BE2C (cell line): ENCODE results near the gene DISP2.

Experiments
- DNase-seq: peaks from one replicate; pipeline ENCODE4 v3.0.0-alpha.2; 2020
- H3K27me3 ChIP-seq: fragments of 250-450 bp; sonication (Bioruptor Pico); 2 replicates; pipeline ENCODE4 v1.5.1; 2020; ENCODE audit warnings: mild to moderate bottlenecking
- H3K36me3 ChIP-seq: fragments of 250-450 bp; sonication (Bioruptor Pico); 2 replicates; pipeline ENCODE4 v1.5.1; 2020; ENCODE audit warnings: mild to moderate bottlenecking
- H3K4me1 ChIP-seq: fragments of 250-450 bp; sonication (Bioruptor Pico); 2 replicates; pipeline ENCODE4 v1.5.1; 2020
- H3K4me3 ChIP-seq: 2 replicates; pipeline ENCODE4 v1.5.1; 2011; ENCODE audit warnings: low read depth, low read length
- H3K9me3 ChIP-seq: fragments of 250-450 bp; sonication (Bioruptor Pico); 2 replicates; pipeline ENCODE4 v1.5.1; 2020
- TF ChIP-seq, protein P1 (sequence below): IDR thresholded peaks from 2 replicates; pipeline ENCODE4 v1.5.1; 2012; ENCODE audit warnings: mild to moderate bottlenecking, low read depth, low read length

DISP2 gene

DNA sequence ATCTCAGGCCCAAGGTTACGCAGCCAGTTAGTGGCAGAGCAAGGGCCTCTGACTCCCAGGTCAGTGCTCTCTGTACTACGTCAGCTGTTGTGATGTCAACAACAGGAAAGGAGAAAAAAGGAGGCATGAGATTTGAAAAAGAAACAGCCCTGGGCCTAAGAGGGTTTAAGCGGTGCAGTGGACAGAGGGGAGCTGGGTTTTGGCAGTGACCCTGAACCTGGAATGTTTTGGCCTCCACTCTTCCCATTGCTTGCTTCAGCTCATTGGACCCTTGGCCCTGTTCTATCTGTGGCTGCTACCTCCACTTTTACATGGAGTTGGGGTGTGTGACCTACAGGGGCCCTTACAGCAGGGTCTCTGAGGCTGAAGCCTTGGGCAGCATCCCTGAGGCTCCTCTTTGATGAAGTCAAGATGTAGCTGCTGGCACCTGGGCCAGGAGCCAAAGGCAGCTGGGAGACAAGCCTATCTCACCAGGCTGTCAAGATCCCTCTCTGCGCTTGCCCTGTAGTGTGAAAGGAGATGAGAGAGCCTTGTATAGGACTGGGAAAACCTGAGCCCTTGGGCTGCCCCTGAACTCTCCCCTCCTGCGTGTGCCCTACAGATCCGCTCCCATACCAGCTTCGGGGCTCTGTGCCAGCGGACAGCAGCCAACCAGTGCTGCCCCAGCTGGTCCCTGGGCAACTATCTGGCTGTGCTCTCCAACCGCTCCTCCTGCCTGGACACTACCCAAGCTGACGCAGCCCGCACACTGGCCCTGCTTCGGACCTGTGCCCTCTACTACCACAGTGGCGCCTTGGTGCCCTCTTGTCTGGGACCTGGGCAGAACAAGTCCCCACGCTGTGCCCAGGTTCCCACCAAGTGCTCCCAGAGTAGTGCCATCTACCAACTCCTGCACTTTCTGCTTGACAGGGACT lies 8.7 kb downstream of the DISP2 start:
- no peaks in the 10 kb centered on the region for H3K27me3 ChIP-seq
- H3K36me3 ChIP-seq, result no peaks in the 10 kb centered on the region
- H3K9me3 ChIP-seq, result no peaks in the 10 kb centered on the region; the same call in 1 of the 2 replicates
- TF ChIP-seq, protein P1, sequence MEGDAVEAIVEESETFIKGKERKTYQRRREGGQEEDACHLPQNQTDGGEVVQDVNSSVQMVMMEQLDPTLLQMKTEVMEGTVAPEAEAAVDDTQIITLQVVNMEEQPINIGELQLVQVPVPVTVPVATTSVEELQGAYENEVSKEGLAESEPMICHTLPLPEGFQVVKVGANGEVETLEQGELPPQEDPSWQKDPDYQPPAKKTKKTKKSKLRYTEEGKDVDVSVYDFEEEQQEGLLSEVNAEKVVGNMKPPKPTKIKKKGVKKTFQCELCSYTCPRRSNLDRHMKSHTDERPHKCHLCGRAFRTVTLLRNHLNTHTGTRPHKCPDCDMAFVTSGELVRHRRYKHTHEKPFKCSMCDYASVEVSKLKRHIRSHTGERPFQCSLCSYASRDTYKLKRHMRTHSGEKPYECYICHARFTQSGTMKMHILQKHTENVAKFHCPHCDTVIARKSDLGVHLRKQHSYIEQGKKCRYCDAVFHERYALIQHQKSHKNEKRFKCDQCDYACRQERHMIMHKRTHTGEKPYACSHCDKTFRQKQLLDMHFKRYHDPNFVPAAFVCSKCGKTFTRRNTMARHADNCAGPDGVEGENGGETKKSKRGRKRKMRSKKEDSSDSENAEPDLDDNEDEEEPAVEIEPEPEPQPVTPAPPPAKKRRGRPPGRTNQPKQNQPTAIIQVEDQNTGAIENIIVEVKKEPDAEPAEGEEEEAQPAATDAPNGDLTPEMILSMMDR, result no peak
- H3K4me1 ChIP-seq, result peaks cover 11% of the 10 kb centered on the region
- no peak overlapping the region for H3K4me3 ChIP-seq
- peak; percentile 40 for DNase-seq

DNA sequence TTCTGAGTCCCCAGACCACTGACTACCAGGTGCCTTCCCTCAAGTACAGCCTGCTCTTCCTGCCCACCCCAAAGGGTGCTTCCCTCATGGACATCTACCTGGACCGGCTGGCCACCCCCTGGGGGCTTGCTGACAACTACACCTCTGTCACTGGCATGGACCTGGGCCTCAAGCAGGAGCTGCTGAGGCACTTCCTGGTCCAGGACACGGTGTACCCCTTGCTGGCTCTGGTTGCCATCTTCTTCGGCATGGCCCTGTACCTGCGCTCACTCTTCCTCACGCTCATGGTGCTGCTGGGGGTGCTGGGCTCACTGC lies 9.3 kb downstream of the DISP2 start:
- H3K4me1 ChIP-seq, result peaks cover 11% of the 10 kb centered on the region
- H3K36me3 ChIP-seq, result no peaks in the 10 kb centered on the region
- no peak for DNase-seq
- TF ChIP-seq, protein P1, result no peak
- H3K9me3 ChIP-seq, result no peaks in the 10 kb centered on the region; the same call in 1 of the 2 replicates
- no peak overlapping the region for H3K4me3 ChIP-seq
- no peaks in the 10 kb centered on the region for H3K27me3 ChIP-seq

DNA sequence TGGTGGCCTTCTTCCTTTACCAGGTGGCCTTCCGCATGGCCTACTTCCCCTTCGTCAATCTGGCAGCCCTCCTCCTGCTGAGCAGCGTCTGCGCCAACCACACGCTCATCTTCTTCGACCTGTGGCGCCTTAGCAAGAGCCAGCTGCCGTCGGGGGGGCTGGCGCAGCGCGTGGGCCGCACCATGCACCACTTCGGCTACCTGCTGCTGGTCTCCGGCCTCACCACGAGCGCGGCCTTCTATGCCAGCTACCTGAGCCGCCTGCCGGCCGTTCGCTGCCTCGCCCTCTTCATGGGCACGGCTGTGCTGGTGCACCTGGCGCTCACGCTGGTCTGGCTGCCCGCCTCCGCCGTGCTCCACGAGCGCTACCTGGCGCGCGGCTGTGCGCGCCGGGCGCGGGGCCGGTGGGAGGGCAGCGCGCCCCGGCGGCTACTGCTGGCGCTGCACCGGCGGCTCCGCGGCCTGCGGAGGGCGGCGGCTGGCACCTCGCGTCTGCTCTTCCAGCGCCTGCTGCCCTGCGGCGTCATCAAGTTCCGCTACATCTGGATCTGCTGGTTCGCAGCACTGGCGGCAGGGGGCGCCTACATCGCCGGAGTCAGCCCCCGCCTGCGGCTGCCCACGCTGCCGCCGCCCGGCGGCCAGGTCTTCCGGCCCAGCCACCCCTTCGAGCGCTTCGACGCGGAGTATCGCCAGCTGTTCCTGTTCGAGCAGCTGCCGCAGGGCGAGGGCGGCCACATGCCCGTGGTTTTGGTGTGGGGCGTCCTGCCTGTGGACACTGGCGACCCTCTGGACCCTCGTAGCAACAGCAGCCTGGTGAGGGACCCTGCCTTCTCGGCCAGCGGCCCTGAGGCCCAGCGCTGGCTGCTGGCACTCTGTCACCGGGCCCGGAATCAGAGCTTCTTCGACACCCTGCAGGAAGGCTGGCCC lies 9.9 kb downstream of the DISP2 start:
- H3K4me3 ChIP-seq, result peak overlapping the region; percentile 35
- H3K4me1 ChIP-seq, result peaks cover 11% of the 10 kb centered on the region
- no peaks in the 10 kb centered on the region for H3K27me3 ChIP-seq
- TF ChIP-seq, protein P1, result peak; percentile 77
- peak; percentile 92 for DNase-seq
- H3K36me3 ChIP-seq, result no peaks in the 10 kb centered on the region
- no peaks in the 10 kb centered on the region; the same call in 1 of the 2 replicates for H3K9me3 ChIP-seq

DNA sequence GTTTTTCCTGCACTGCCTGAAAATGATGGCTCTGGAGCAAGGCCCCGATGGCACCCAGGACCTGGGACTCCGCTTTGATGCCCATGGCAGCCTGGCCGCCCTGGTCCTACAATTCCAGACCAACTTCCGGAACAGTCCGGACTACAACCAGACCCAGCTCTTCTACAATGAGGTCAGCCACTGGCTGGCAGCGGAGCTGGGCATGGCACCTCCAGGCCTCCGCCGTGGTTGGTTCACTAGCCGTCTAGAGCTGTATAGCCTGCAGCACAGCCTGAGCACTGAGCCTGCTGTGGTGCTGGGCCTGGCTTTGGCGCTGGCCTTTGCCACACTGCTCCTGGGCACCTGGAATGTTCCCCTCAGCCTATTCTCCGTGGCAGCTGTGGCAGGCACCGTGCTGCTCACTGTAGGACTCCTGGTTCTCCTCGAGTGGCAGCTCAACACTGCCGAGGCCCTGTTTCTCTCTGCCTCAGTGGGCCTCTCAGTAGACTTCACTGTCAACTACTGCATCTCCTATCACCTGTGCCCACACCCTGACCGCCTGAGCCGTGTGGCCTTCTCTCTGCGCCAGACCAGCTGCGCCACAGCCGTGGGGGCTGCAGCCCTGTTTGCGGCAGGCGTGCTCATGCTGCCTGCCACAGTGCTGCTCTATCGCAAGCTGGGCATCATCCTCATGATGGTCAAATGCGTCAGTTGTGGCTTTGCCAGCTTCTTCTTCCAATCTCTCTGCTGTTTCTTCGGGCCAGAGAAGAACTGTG lies 10.9 kb downstream of the DISP2 start:
- Histone ChIP-seq H3K4me1 (peaks cover 11% of the 10 kb centered on the region), H3K4me3 (no peak overlapping the region), H3K27me3 (no peaks in the 10 kb centered on the region), H3K36me3 (no peaks in the 10 kb centered on the region), H3K9me3 (no peaks in the 10 kb centered on the region; the same call in 1 of the 2 replicates)
- no peak for DNase-seq
- TF ChIP-seq, protein P1, result no peak

DNA sequence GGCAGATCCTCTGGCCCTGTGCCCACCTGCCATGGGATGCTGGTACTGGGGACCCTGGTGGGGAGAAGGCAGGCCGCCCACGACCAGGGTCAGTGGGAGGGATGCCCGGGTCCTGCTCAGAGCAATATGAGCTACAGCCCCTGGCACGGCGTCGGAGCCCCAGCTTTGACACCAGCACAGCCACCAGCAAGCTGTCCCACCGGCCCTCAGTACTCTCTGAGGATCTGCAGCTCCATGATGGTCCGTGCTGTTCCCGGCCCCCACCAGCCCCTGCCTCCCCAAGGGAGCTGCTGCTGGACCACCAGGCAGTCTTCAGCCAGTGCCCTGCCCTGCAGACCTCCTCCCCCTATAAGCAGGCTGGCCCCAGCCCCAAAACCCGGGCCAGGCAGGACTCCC lies 11.5 kb downstream of the DISP2 start:
- H3K9me3 ChIP-seq, result no peaks in the 10 kb centered on the region; the same call in 1 of the 2 replicates
- TF ChIP-seq, protein P1, result no peak
- no peak overlapping the region for H3K4me3 ChIP-seq
- H3K4me1 ChIP-seq, result peaks cover 11% of the 10 kb centered on the region
- no peaks in the 10 kb centered on the region for H3K27me3 ChIP-seq
- no peak for DNase-seq
- no peaks in the 10 kb centered on the region for H3K36me3 ChIP-seq
